ENCODE data around the gene TICRR. TPM values are rescaled to one million over a fixed set of nuclear protein-coding genes. Genes with fewer than 3 reads are reported as not detected.

Gene TICRR
- total and polyA plus RNA-seq, 2 donors (not counting 1 experiment from before 2014, with no cell fraction given): 0.05 to 0.07 TPM

DNA sequence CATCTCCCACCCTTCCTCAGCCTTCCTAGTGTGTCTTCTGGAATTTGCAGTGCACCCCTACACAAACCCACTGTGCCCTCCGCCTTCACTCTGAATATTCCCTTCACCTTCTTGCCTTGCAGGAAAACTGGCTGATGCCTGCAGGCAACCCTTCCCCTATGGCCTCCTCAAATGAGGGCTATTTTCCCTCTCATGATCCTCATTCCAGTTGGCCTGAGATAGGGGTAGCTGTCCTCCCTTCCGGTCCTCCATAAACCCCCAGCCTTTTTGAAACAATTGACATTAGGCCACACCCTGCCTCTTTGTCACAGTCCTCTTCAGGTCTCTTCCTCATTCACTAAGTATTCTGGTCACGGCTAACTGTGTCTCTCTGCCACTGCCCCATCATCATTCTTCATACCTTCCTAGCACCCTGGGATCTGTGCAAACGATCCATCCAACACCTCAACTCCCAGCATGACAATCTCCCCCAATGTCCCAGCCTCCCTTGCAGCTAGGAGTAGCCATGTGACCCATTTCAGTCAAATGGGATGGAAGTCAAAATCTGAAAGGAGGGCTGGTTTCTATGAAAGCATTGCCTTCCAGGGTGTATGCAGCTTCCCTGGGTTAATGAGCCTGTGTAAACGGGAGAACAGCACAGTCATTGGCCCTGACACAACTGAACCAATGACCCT lies 8.5 kb upstream of the TICRR start:
- Mint-ChIP-seq H3K27ac (no peak overlapping the region), H3K9me3 (ENCODE audit: insufficient read depth) (peaks cover 2% of the 10 kb centered on the region), H3K4me3 (no peak overlapping the region), H3K27me3 (peaks cover 30% of the 10 kb centered on the region), H3K4me1 (no peaks in the 10 kb centered on the region)
- H2AFZ ChIP-seq (ENCODE audit: insufficient read depth, low read depth, low read length, poor library complexity, severe bottlenecking): no peak overlapping the region
- 82% methylated on average over 5 of the region's 5 CpGs for WGBS (ENCODE audit: insufficient coverage)
- H3K27me3 ChIP-seq (replicated peaks in 1 of 4; ENCODE audit: control extremely low read depth in 1 of 4, control insufficient read depth in 3 of 4, insufficient read depth in 4 of 4, low read length in 3 of 4): no peaks in the 10 kb centered on the region
- no peaks in the 10 kb centered on the region for H3K4me1 ChIP-seq (ENCODE audit: control insufficient read depth in 2 of 2, insufficient read depth in 2 of 2, low read length in 2 of 2)
- H3K27ac ChIP-seq (ENCODE audit: low read length in 2 of 2): no peak overlapping the region
- no peaks in the 10 kb centered on the region for H3K9me3 ChIP-seq (ENCODE audit: control extremely low read depth in 1 of 3, control insufficient read depth in 2 of 3, insufficient read depth in 1 of 3, low read length in 2 of 3)
- H3K4me2 ChIP-seq (replicated peaks; ENCODE audit: low read depth, low read length, poor library complexity, severe bottlenecking): no peak overlapping the region
- no peak overlapping the region for H3K9ac ChIP-seq (ENCODE audit: low read length)
- ChIA-PET CTCF (interaction anchor here (0.5 kb wide), 1 partner anchor 1736 kb away, joined by 4 read pairs; no protein-coding TSS in a partner anchor), POLR2A (no interaction called here)
- ATAC-seq (ENCODE audit: low read depth): no peak
- no peak overlapping the region for H3K4me3 ChIP-seq (ENCODE audit: control extremely low read depth in 1 of 5, extremely low read depth in 1 of 5, insufficient read depth in 1 of 5, low read depth in 2 of 5, low read length in 4 of 5)
- TF ChIP-seq EZH2 (IDR thresholded peaks at IDR 0.05; ENCODE audit: borderline replicate concordance, insufficient read depth, low read depth, low read length, poor library complexity, severe bottlenecking): no peak
- TF ChIP-seq, protein P1, sequence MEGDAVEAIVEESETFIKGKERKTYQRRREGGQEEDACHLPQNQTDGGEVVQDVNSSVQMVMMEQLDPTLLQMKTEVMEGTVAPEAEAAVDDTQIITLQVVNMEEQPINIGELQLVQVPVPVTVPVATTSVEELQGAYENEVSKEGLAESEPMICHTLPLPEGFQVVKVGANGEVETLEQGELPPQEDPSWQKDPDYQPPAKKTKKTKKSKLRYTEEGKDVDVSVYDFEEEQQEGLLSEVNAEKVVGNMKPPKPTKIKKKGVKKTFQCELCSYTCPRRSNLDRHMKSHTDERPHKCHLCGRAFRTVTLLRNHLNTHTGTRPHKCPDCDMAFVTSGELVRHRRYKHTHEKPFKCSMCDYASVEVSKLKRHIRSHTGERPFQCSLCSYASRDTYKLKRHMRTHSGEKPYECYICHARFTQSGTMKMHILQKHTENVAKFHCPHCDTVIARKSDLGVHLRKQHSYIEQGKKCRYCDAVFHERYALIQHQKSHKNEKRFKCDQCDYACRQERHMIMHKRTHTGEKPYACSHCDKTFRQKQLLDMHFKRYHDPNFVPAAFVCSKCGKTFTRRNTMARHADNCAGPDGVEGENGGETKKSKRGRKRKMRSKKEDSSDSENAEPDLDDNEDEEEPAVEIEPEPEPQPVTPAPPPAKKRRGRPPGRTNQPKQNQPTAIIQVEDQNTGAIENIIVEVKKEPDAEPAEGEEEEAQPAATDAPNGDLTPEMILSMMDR (IDR thresholded peaks at IDR 0.05): no peak
- H3K36me3 ChIP-seq (replicated peaks in 1 of 2; ENCODE audit: control extremely low read depth in 1 of 2, control insufficient read depth in 1 of 2, extremely low read depth in 1 of 2, insufficient read depth in 2 of 2, low read length in 1 of 2): no peaks in the 10 kb centered on the region
- intact Hi-C loops (cut with micrococcal nuclease): no loop called here
- H3K79me2 ChIP-seq (ENCODE audit: control insufficient read depth, insufficient read depth, low read length): no peaks in the 10 kb centered on the region
- H4K20me1 ChIP-seq (ENCODE audit: control insufficient read depth, insufficient read depth, low read length, poor library complexity, severe bottlenecking): no peaks in the 10 kb centered on the region
- no peak for DNase-seq

DNA sequence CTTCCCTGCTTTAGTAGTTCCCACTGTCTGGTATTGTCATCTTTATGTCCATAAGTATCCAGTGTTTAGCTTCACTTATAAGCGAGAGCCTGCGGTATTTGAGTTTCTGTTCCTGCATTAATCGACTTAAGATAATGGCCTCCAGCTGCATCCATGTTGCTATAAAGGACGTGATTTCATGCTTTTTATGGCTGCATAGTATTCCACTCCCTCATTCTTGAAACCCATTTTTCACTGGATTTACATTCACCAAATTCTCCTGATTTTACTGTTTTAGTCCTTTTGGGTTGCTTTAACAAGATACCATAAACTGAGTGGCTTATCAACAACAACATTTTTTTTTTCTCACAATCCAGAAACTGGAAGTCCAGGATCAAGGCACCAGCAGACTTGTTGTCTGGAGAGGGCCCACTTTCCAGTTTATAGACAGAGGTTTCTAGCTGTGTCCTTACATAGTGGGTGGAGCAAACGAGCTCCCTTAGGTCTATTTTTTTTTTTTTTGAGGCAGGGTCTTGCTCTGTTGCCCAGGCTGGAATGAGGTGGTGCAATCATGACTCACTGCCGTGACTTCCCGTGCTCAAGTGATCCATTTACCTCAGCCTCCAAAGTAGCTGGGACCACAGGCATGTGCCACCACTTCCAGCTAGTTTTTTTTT lies 6.1 kb upstream of the TICRR start:
- no peak overlapping the region for H3K27ac Mint-ChIP-seq
- Histone ChIP-seq H3K36me3 (replicated peaks in 1 of 2; ENCODE audit: control extremely low read depth in 1 of 2, control insufficient read depth in 1 of 2, extremely low read depth in 1 of 2, insufficient read depth in 2 of 2, low read length in 1 of 2) (no peaks in the 10 kb centered on the region), H3K4me3 (ENCODE audit: control extremely low read depth in 1 of 5, extremely low read depth in 1 of 5, insufficient read depth in 1 of 5, low read depth in 2 of 5, low read length in 4 of 5) (no peak overlapping the region), H3K27ac (ENCODE audit: low read length in 2 of 2) (no peak overlapping the region), H3K79me2 (ENCODE audit: control insufficient read depth, insufficient read depth, low read length) (no peaks in the 10 kb centered on the region), H3K9me3 (ENCODE audit: control extremely low read depth in 1 of 3, control insufficient read depth in 2 of 3, insufficient read depth in 1 of 3, low read length in 2 of 3) (no peaks in the 10 kb centered on the region), H2AFZ (ENCODE audit: insufficient read depth, low read depth, low read length, poor library complexity, severe bottlenecking) (no peak overlapping the region), H3K27me3 (replicated peaks in 1 of 4; ENCODE audit: control extremely low read depth in 1 of 4, control insufficient read depth in 3 of 4, insufficient read depth in 4 of 4, low read length in 3 of 4) (no peaks in the 10 kb centered on the region), H3K4me1 (ENCODE audit: control insufficient read depth in 2 of 2, insufficient read depth in 2 of 2, low read length in 2 of 2) (no peaks in the 10 kb centered on the region), H3K4me2 (replicated peaks; ENCODE audit: low read depth, low read length, poor library complexity, severe bottlenecking) (no peak overlapping the region), H4K20me1 (ENCODE audit: control insufficient read depth, insufficient read depth, low read length, poor library complexity, severe bottlenecking) (no peaks in the 10 kb centered on the region), H3K9ac (ENCODE audit: low read length) (no peak overlapping the region)
- ChIA-PET CTCF (interaction anchor here (1.5 kb wide), 1 partner anchor 15 kb away, joined by 6 read pairs; no protein-coding TSS in a partner anchor), POLR2A (no interaction called here)
- intact Hi-C loops (cut with micrococcal nuclease): no loop called here
- H3K4me1 Mint-ChIP-seq: no peaks in the 10 kb centered on the region
- TF ChIP-seq, protein P1 (IDR thresholded peaks at IDR 0.05): no peak
- no peak for TF ChIP-seq EZH2 (IDR thresholded peaks at IDR 0.05; ENCODE audit: borderline replicate concordance, insufficient read depth, low read depth, low read length, poor library complexity, severe bottlenecking)
- ATAC-seq (ENCODE audit: low read depth): no peak
- DNase-seq: no peak
- no peak overlapping the region for H3K4me3 Mint-ChIP-seq
- H3K27me3 Mint-ChIP-seq: peaks cover 37% of the 10 kb centered on the region
- H3K9me3 Mint-ChIP-seq (ENCODE audit: insufficient read depth): peaks cover 2% of the 10 kb centered on the region
- WGBS (ENCODE audit: insufficient coverage): 75% methylated on average over 4 of the region's 7 CpGs
